Stomach smooth muscle (tissue), 2 donors: ENCODE results near the gene RPS3.
A peak's percentile ranks its signal among the peaks of the same experiment; 100 is the strongest.

Experiments used
- H3K27ac ChIP-seq: one replicate; pipeline ENCODE4 v1.7.0; 2013; ENCODE audit warnings: mild to moderate bottlenecking, low read length, inconsistent platforms
- H3K27me3 ChIP-seq, 2 donors: one replicate each; pipeline ENCODE4 v1.7.0; 2013; ENCODE audit warnings: low read length in 2 of 2; ENCODE audit not compliant: insufficient read depth in 2 of 2, control insufficient read depth in 1 of 2
- H3K36me3 ChIP-seq, 2 donors: one replicate each; pipeline ENCODE4 v1.7.0; 2013; ENCODE audit warnings: low read length in 2 of 2; ENCODE audit not compliant: control insufficient read depth in 2 of 2, insufficient read depth in 2 of 2
- H3K4me1 ChIP-seq: one replicate; pipeline ENCODE4 v1.7.0; 2013; ENCODE audit warnings: low read length; ENCODE audit not compliant: control insufficient read depth, insufficient read depth
- H3K4me3 ChIP-seq, 2 donors: one replicate each; pipeline ENCODE4 v1.7.0; 2013; ENCODE audit warnings: low read length in 2 of 2
- H3K9ac ChIP-seq, 2 donors: one replicate each; pipeline ENCODE4 v1.7.0; 2013; ENCODE audit warnings: low read length in 2 of 2, mild to moderate bottlenecking in 1 of 2
- H3K9me3 ChIP-seq, 2 donors: one replicate each; pipeline ENCODE4 v1.7.0; 2013; ENCODE audit warnings: low read length in 2 of 2; ENCODE audit not compliant: control insufficient read depth in 2 of 2
- donor health status: healthy.
- donor health status: Pancreatic carcinoma.

Gene RPS3

DNA sequence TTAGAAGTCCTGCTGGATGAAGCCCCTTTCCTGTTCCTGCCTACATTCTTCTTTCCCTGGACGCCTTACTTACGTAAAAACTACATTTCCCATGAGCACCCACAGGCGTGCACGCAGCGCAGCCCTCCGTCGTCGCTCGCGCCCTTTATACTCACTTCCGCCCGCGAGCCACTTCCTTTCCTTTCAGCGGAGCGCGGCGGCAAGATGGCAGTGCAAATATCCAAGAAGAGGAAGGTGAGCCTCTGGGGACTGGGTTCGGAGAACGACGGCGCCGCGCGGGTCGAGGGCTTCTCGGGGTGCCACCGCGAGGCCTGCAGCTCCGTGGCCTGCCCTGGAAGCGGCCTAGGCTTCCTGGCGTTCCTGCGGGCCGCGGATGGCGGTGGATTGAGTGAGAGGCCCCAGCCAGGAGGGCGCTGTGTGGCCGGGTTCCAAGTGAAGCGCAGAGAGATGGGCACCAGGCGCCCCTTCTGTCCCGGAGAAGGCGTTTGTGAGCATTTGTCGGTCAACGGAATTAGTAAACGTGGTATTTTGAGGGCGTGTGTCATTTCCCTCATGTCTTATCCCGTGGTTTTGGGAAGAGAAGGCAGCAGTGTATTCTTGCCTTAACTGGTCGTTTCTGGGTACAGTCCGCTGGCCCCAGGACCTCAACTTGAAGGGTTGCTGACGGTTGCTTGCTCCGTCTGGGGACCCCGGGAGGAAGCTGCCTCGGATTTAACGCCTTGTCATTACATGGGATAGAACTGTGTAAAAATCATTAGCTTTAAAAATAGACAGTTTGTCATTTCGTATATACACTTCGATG lies at the start of gene RPS3:
TSS of gene RPS3 (plus strand) at position 175 of the 802 bp plus-strand sequence. CDS start at position 205, 30 bp downstream.
- Histone ChIP-seq H3K27ac (peak within 1 kb of the TSS; percentile 92), H3K36me3 (peaks cover 28 to 30% of the 10 kb centered on the region in 2 donors), H3K27me3 (no peaks in the 10 kb centered on the region), H3K4me3 (peak within 1 kb of the TSS; percentile 78 to 93), H3K9me3 (no peaks in the 10 kb centered on the region), H3K4me1 (peaks cover 9% of the 10 kb centered on the region), H3K9ac (peak within 1 kb of the TSS; percentile 83 to 98)

DNA sequence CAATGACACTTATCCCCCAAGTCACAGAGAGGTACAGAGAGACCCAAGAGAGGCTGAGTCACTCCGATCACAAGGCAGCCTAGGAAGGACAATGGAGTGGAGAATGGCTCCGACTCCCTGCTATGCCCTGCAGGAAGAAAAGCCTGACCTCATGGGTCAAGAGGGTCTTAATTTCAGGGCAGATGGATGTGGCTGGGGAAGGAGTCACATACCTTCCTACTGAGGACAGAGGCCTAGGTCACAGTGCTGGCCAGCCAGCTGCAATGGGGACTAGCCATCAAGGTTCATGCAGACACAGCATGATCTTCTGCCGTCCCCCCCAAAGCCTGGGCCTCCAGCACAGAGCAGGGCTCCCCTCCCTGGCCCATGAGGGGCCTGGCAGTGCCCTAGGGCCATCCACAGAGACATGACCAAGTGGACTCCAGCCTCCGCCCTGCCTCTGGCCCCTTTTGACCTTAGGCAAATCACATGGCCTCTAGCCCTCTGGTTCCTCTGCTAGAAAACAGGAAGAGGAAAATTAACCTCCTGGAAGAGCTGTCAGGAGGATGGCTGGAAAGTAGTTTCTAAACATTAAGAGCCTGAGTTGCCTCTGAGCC lies 49.7 kb upstream of the RPS3 start:
- Histone ChIP-seq H3K9ac (peak overlapping the region; percentile 87 to 91), H3K36me3 (no peaks in the 10 kb centered on the region), H3K9me3 (no peaks in the 10 kb centered on the region), H3K4me1 (peaks cover 72% of the 10 kb centered on the region), H3K27ac (peak overlapping the region; percentile 92), H3K27me3 (no peaks in the 10 kb centered on the region), H3K4me3 (peak overlapping the region; percentile 98 to 99)

DNA sequence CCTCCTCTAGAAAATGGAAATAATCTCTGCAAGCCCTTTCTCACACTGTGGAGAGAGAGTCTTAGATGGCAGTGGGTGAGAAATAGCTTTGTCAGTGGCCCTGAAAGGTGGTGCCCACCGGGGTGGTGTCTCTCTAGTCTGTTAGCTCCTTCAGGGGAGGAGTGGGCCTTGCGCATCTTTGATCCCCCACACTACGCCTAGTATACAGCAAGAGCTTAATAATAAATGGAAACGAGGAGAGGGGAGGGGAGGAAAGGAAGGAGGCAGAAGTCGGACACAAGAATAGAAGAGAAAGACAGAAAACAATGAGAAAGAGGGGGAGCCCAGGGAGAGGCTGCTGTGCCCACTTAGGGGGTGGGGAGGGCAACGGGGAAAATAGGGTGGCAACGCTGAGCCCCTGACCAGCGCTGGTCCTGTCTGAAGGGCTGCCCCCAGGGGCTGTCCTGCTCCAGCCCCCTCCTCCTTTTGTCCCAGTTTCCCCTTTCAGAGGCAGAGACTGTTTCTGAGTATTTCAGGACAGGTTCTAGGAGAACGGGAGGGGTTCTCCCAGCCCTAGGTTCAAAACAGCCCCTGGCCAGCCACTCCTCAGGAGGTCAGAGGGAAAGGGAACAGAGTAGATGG lies 49.1 kb upstream of the RPS3 start:
- Histone ChIP-seq H3K4me1 (peaks cover 66% of the 10 kb centered on the region), H3K36me3 (no peaks in the 10 kb centered on the region), H3K4me3 (peak overlapping the region; percentile 98 to 99), H3K9me3 (no peaks in the 10 kb centered on the region), H3K27me3 (no peaks in the 10 kb centered on the region), H3K27ac (peak overlapping the region; percentile 92), H3K9ac (peak overlapping the region; percentile 87 to 91)

DNA sequence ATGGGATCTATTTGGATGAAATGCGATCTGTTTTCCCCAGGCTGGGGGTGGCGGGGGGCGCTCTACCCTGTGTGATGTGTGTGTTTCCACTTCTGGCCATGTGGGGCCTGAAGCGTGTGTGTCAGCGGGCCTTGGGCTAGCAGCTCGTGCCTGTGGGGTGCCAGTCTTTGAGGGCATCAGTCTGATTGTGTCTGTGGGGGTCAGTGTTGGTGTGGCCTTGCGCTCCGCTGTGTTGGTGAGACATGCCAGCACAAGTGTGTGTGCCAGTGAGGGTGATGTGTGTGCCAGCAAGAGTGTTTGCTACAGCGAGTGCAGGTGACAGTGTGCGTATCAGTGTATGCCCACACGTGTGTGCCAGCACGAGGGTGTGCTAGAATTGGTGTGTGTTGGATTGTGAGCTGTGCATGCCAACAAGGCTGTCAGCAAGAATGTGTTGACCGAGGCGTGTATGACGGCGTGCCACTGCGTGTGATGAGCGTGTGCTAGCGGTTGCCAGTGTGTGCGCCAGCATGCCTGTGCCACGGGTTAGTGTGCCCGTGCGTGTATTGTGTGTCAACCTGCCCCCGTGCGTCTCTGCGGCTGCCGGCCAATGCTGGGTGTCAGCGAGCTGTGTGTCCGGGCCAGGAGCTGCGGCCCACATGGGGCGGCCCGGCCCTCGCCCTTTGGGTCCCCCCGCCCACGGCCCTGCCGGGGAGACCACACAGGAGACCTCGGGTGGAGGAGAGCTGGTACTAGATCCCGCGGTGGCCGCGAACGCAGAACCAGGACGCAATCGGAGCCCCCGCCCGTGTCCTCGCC lies 48.4 kb upstream of the RPS3 start:
- no peaks in the 10 kb centered on the region for H3K9me3 ChIP-seq
- H3K4me3 ChIP-seq: peak overlapping the region; percentile 98 to 99
- H3K27ac ChIP-seq: peak overlapping the region; percentile 92
- H3K4me1 ChIP-seq: peaks cover 58% of the 10 kb centered on the region
- H3K36me3 ChIP-seq: no peaks in the 10 kb centered on the region
- H3K27me3 ChIP-seq: no peaks in the 10 kb centered on the region
- peak overlapping the region; percentile 87 to 91 for H3K9ac ChIP-seq

DNA sequence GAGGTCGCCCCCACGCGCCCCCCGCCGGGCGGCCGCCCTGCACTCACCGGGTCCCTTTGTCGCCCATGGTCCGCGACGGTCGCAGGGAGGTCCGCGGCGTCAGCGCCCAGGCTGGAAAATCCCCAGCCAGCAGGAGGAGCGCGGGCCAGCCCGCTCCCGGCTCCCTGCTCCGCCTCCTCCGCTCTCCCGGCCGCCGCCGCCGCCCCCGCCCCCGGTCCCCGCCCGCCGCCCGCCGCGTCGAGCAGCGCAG lies 47.9 kb upstream of the RPS3 start, which contains the start of gene ARRB1:
TSS of gene ARRB1 (minus strand) at position 121 of the 250 bp plus-strand sequence. CDS start at position 67, 54 bp downstream.
- Histone ChIP-seq H3K27me3 (no peaks in the 10 kb centered on the region), H3K27ac (peak within 1 kb of the TSS; percentile 92), H3K4me1 (peaks cover 53% of the 10 kb centered on the region), H3K4me3 (peak within 1 kb of the TSS; percentile 98 to 99), H3K36me3 (no peaks in the 10 kb centered on the region), H3K9ac (peak within 1 kb of the TSS; percentile 87 to 91), H3K9me3 (no peaks in the 10 kb centered on the region)

DNA sequence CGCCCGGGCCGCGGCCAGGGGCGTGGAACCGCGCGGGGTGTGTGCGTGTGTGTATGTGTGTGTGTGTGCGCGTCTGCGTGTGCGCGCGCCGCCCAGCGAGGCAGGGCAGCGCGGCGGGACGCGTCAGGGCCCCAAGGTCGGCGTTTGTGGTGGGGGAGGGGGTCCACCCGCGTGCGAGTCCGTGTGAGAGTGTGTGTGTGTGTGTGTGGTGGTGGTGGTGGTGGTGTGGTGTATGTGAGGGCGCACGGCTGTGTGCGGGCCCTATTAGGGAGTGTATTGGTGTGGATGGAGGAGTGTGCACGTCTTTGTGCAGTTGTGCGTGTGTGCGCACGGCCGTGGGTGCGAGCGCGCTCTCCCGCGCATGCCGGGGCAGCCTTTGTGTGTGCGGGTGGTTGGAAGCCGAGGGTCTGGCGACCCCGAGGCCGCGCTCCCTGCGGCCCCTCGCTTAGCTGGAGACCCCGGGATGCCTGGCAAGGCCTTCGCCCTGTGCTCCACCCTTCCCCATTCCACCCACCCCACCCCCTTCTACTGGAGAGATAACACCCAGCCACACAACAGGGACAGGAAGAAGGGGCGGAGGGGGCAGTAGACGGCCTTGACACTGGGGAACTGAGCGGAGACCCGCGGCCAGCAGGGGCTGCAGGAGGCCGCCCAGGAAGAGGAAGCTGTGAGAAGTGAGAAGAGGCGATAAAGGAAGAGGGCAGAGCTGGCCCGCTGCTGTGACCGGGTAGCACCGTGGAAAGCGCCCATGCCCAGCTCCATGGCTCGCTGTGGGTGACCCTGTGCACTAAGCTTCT lies 47.3 kb upstream of the RPS3 start:
- Histone ChIP-seq H3K4me3 (peak overlapping the region; percentile 77 to 98), H3K27ac (peak overlapping the region; percentile 49), H3K4me1 (peaks cover 48% of the 10 kb centered on the region), H3K36me3 (no peaks in the 10 kb centered on the region), H3K9ac (peak overlapping the region; percentile 45 to 62), H3K9me3 (no peaks in the 10 kb centered on the region), H3K27me3 (no peaks in the 10 kb centered on the region)

DNA sequence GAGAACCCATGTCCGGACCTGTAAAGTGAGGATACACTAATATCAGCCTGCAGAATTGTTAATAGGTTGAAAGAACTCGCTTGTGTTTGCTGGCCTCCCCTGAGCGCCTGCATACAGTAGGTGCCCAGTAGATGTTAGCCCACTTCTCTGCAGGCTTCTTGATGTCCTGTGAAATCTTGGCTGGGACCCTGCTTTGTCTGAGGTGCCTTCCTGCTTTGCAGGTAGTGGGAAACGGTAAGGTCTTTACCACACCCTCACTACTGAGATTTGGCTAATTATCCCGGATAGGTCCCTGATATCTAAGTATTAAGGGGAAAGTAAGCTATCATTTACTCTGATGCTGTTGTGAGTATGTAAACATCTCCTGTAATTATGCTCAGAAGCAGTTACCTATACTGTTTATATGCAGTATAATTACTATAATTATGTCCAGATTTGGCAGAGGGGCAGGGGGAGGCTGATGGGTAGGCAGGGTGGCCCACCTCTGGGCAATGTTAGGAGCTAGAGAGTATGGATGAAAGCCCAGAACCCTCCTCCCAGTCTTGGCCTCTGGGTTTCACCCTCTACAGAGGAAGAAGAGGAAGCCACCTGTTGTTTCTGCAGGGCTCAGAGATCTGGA lies 46.6 kb upstream of the RPS3 start:
- Histone ChIP-seq H3K27me3 (no peaks in the 10 kb centered on the region), H3K4me3 (peak overlapping the region; percentile 77 to 98), H3K9me3 (no peaks in the 10 kb centered on the region), H3K36me3 (no peaks in the 10 kb centered on the region), H3K4me1 (peaks cover 41% of the 10 kb centered on the region), H3K9ac (peak overlapping the region; percentile 36 to 45), H3K27ac (peak overlapping the region; percentile 49)

DNA sequence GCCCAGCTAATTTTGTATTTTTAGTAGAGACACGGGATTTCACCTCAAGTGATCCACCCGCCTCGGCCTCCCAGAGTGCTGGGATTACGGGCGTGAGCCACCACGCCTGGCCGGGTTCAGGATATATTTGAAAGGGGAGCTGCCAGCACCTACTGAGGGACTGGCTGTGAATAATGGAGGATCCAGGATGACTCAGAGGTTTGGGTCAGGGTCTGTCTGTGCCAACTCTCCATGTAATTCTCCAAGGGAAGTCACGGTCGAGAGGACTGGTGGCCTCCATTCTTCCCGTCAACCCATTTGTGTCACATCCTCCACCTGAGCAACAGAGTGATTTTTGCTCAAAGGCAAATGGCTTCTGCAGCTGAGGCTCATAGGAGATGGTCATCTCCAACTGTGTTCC lies 44.3 kb upstream of the RPS3 start:
- Histone ChIP-seq H3K27ac (no peak overlapping the region), H3K9ac (no peak overlapping the region), H3K9me3 (no peaks in the 10 kb centered on the region), H3K4me3 (no peak overlapping the region), H3K36me3 (no peaks in the 10 kb centered on the region), H3K4me1 (peaks cover 17% of the 10 kb centered on the region), H3K27me3 (no peaks in the 10 kb centered on the region)

DNA sequence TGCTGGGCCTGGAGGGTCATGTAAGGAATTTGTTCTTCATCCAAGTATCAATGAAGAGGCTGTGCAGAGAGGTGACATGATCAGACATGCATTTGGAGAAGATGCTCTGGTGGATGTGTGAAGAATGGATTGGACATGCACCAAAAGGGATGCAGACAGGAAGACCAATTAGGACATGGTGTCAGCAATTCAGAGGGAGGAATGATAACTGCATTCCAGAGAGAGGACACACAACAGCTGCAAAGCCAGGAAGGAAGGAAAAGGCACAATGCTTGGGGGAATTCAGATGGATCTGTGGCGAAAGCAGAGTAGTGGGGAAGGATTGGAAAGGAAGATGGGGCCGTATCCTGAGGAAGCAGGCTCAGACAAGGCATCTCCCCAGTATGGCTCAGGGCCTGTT lies 42.7 kb upstream of the RPS3 start:
- H3K36me3 ChIP-seq: no peaks in the 10 kb centered on the region
- no peaks in the 10 kb centered on the region for H3K9me3 ChIP-seq
- H3K4me3 ChIP-seq: no peak overlapping the region
- H3K4me1 ChIP-seq: peaks cover 7% of the 10 kb centered on the region
- no peak overlapping the region for H3K27ac ChIP-seq
- no peaks in the 10 kb centered on the region for H3K27me3 ChIP-seq
- no peak overlapping the region for H3K9ac ChIP-seq
